AG04450 (cell line): Measurements from ENCODE around the gene ETV4. TPM values are rescaled to one million over a fixed set of nuclear protein-coding genes. Genes with fewer than 3 reads are reported as not detected.

ENCODE experiments used
- CTCF ChIA-PET: fragments of 300-600, 350-600 bp; formaldehyde crosslinking; extraction: SDS; loops from one replicate; lab custom pipeline; 2022; ENCODE audit warnings: antibody characterized with exemption, inconsistent platforms; lab: Charles Lee
- POLR2A ChIA-PET: fragments of 350-600 bp; formaldehyde crosslinking; extraction: SDS; loops from one replicate; lab custom pipeline; 2021; ENCODE audit warnings: antibody characterized with exemption, inconsistent platforms; lab: Yijun Ruan, JAX
- DNase-seq: peaks from one replicate; pipeline ENCODE4 v3.0.0-alpha.2; 2011; ENCODE audit warnings: low read depth, low spot score
- H3K27ac ChIP-seq: one replicate; pipeline ENCODE4 v1.5.1; 2012; ENCODE audit warnings: low read depth, low read length, control low read depth
- H3K27me3 ChIP-seq: one replicate; pipeline ENCODE4 v1.6.0; 2012; ENCODE audit warnings: low read length; ENCODE audit not compliant: control insufficient read depth, insufficient read depth
- H3K4me3 ChIP-seq: 2 replicates; pipeline ENCODE4 v1.5.1; 2011; ENCODE audit warnings: mild to moderate bottlenecking, low read depth, low read length, control low read depth
- H3K9me3 ChIP-seq: 2 replicates; pipeline ENCODE4 v1.5.1; 2012; ENCODE audit warnings: low read length; ENCODE audit not compliant: control insufficient read depth, insufficient read depth
- polyA plus RNA-seq: library from polyadenylated mRNA; depleted of rRNA; stranded (reverse); fragments of >200 nt; gene quantifications from 2 replicates; pipeline ENCODE4 v1.2.3, GENCODE V29; 2011
- TF ChIP-seq, protein P1 (sequence below): IDR thresholded peaks from 2 replicates; pipeline ENCODE4 v1.5.1; 2011; ENCODE audit warnings: low read depth, low read length, control low read depth, inconsistent platforms

Gene ETV4
- polyA plus RNA-seq, 1 experiment = 6.7 TPM

DNA sequence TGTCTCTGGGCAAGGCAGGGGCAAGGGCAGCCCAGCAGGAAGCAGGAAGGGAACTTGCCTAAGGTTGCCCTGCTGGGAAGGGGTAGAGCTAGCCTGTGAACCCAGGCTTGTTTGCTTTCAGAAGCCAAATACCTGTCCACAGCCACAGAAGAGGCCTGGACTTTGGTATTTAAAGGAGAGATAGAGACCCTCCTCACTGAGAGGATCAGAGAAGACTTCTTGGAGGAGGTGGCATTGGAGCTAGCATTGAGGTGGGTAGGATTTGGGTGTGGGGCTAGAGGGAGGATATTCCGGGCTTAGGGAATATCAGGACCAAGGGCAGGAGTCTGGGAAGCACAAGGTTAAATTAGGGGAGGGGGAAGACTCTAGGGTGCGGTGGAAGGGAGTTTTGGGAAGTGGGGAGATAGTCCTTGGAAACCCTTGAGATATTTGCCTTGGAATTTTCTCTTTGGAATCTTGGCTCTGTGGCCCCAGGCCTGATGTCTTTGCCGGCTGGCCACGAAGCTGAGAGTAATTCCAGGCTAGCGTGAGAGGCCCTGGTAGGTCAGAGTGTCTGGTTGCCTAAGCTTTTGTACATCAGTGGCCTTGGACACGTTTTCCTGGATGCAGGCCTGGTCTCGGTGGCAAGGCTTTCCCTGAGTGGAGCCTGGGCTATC, 13.1 kb upstream of the ETV4 start:
- Histone ChIP-seq H3K4me3 (no peak overlapping the region), H3K9me3 (no peaks in the 10 kb centered on the region), H3K27me3 (peaks cover 2% of the 10 kb centered on the region), H3K27ac (no peak overlapping the region)
- POLR2A ChIA-PET = no interaction called here
- TF ChIP-seq, protein P1, sequence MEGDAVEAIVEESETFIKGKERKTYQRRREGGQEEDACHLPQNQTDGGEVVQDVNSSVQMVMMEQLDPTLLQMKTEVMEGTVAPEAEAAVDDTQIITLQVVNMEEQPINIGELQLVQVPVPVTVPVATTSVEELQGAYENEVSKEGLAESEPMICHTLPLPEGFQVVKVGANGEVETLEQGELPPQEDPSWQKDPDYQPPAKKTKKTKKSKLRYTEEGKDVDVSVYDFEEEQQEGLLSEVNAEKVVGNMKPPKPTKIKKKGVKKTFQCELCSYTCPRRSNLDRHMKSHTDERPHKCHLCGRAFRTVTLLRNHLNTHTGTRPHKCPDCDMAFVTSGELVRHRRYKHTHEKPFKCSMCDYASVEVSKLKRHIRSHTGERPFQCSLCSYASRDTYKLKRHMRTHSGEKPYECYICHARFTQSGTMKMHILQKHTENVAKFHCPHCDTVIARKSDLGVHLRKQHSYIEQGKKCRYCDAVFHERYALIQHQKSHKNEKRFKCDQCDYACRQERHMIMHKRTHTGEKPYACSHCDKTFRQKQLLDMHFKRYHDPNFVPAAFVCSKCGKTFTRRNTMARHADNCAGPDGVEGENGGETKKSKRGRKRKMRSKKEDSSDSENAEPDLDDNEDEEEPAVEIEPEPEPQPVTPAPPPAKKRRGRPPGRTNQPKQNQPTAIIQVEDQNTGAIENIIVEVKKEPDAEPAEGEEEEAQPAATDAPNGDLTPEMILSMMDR = no peak
- CTCF ChIA-PET = interaction anchor here (1.1 to 1.3 kb wide), 2 partner anchors 18 to 115 kb away, joined by 3 to 4 read pairs; no protein-coding TSS in a partner anchor
- DNase-seq = no peak

- Histone ChIP-seq H3K4me3 (no peak overlapping the region), H3K9me3 (no peaks in the 10 kb centered on the region), H3K27ac (no peak overlapping the region), H3K27me3 (peaks cover 2% of the 10 kb centered on the region)
- TF ChIP-seq, protein P1 = no peak
- no peak for DNase-seq
- POLR2A ChIA-PET = interaction anchor here (1.0 kb wide), 1 partner anchor 140 kb away, joined by 3 read pairs; no protein-coding TSS in a partner anchor
- CTCF ChIA-PET = no interaction called here
Observed at GRCh38 chr17:43558805-43559160, 12.6 kb upstream of the ETV4 start.

GRCh38 chr17:43556292-43556691, 10.2 kb upstream of the ETV4 start:
- Histone ChIP-seq H3K27ac (no peak overlapping the region), H3K9me3 (no peaks in the 10 kb centered on the region), H3K27me3 (peaks cover 2% of the 10 kb centered on the region), H3K4me3 (no peak overlapping the region)
- ChIA-PET POLR2A (interaction anchor here (0.6 kb wide), 1 partner anchor 17 kb away, joined by 4 read pairs; no protein-coding TSS in a partner anchor), CTCF (interaction anchor here (1.2 kb wide), 1 partner anchor 20 kb away, joined by 4 read pairs; no protein-coding TSS in a partner anchor)
- DNase-seq = no peak
- TF ChIP-seq, protein P1 = no peak

- POLR2A ChIA-PET = no interaction called here
- TF ChIP-seq, protein P1 = no peak
- CTCF ChIA-PET = no interaction called here
- Histone ChIP-seq H3K4me3 (no peak overlapping the region), H3K27me3 (peaks cover 2% of the 10 kb centered on the region), H3K9me3 (no peaks in the 10 kb centered on the region), H3K27ac (no peak overlapping the region)
- DNase-seq = no peak
Observed at GRCh38 chr17:43554857-43555256, 8.7 kb upstream of the ETV4 start.

- Histone ChIP-seq H3K4me3 (no peak overlapping the region), H3K9me3 (no peaks in the 10 kb centered on the region), H3K27me3 (no peaks in the 10 kb centered on the region), H3K27ac (no peak overlapping the region)
- no peak for DNase-seq
- ChIA-PET CTCF (no interaction called here), POLR2A (no interaction called here)
- TF ChIP-seq, protein P1 = no peak
Observed at GRCh38 chr17:43553573-43553972, 7.4 kb upstream of the ETV4 start.
